ENCODE measurements around the gene OR2A1.
"Not testable (repeated sequence)": the region's sequence is repeated elsewhere in the genome, so short reads cannot be mapped to it uniquely, and the experiment has no call there.

- TF ChIP-seq CTCF (IDR thresholded peaks at IDR 0.05; ENCODE audit: borderline replicate concordance, extremely low read depth, low read length, poor library complexity, severe bottlenecking); EZH2 (IDR thresholded peaks at IDR 0.05; ENCODE audit: borderline replicate concordance, low read depth, low read length, severe bottlenecking): not testable (repeated sequence)
Observed at GRCh38 chr7:144331996-144332288, 19.7 kb downstream of the OR2A1 start.

Measured in DND-41 (cell line).